Right ventricle myocardium inferior (tissue), 1 donor: ENCODE results near the gene CEP70. TPM values are rescaled to one million over a fixed set of nuclear protein-coding genes. Genes with fewer than 3 reads are reported as not detected.
"Not testable (repeated sequence)": the region's sequence is repeated elsewhere in the genome, so short reads cannot be mapped to it uniquely, and the experiment has no call there.

Source experiments
- ATAC-seq: fragments of 200-7000 bp; cut with Tn5 transposase; one replicate; pipeline ENCODE4 v1.9.1; 2020; ENCODE audit warnings: mild to moderate bottlenecking, moderate library complexity
- DNase-seq: peaks from one replicate; pipeline ENCODE4 v3.0.0; 2021; ENCODE audit errors: missing footprints
- intact Hi-C: fragments of 100-400 bp; cut with DNase I; formaldehyde crosslinking; loops from one replicate; pipeline ENCODE4 v1.11.0; 2022
- total RNA-seq: library from RNA; stranded (reverse); fragmentation: NEBNext Ultra II Directional; extraction: Animal tissue kit (Norgen Biotek cat#: 25700); gene quantifications from one replicate; pipeline ENCODE4 v1.2.1, GENCODE V29; 2021
- donor health status: DM: no; HTN: yes; CAD: no; lungs with severe emphysema.

CEP70 gene
- total RNA-seq, 1 donor from 2014 or later = 21.6 TPM

DNA sequence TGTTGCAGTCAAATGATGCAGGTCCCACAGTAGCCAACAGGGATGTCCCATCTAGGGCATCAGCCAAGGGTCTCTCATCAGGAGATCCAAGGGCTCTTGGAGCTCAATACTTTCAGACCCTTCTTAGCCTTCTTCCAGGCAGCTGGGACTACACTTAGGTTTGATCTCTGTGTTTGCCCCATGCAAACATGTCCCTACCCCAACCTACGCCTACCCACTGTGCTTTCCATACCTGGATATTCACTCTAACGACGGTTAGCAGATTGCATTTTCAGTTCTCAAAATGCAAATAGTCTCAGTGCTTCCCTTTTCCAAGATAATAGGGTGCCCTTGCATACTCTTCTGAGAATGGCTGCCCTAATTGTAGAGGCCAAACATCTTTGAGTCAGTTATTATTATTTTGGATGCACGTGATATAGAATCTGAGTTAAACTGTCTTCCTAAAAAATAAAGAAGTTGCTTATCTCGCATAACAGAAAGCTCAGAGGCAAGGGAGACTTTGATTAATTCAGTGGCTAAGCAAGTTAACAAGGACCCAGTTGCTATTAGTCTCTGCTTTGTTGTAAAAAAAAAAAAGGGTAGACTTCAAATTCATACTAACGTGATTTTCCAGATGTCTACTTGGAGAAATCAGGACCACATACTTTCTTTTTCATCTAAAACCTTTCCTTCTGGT lies 1.0 kb upstream of the CEP70 start:
- intact Hi-C loops = loop anchor here (1.0 to 10.0 kb wide), 4 partner anchors 100 to 750 kb away; partner anchors contain the start of gene MRPS22
- ATAC-seq = no peak
- DNase-seq = no peak

DNA sequence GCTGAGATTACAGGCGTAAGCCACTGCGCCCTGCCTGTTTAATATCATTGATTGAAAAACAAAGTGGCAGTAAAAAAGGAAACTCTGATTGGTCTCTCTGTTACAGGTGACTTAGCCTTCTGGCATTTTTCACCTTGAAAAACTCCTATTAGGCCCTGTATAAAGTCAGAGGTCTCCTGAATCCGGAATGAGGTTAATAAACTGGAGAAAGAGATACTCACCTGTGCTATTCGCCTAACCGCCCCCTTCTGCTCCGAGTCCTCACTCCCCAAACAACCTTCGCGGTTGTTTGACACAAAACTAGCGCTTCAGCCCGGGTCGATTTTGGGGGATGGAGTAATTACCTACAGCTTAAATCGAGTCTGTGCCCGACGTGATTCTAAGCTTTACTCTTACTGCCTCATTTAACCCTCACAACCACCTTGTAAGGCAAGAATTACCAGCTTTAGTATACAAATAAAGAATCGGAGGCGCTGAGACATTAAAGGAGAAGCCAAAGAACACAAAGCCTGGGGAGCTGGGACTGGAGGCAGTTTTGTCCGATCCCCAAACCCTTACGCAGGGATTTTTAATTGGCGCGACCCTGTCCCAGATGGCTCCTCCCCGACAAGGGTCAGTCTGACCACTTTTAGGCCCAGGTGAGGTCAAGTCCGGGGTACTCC lies 441 bp downstream of the CEP70 start:
- intact Hi-C loops = loop anchor here (1.0 to 10.0 kb wide), 4 partner anchors 101 to 751 kb away; partner anchors contain the start of gene MRPS22
- DNase-seq = no peak
- ATAC-seq = no peak

DNA sequence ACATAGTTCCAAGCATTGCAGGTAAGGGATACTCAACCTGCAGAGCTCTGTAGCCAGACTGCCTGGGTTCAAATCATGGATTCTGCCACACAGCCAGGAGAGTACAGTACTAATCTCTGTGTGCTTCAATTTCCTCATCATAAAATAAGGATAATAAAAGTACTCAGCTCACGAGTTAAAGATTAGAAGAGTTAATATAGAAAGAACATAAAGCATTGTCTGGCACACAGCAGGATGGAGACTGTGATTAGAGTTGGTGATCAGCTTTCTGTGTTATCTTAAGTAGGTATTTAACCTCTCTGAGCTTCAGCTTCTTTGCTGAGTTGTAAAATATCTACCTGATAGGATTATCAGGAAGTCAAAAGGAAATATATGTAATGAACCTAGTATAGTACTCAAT lies 2.7 kb downstream of the CEP70 start:
- intact Hi-C loops = loop anchor here (5.0 to 10.0 kb wide), 3 partner anchors 103 to 753 kb away; partner anchors contain the start of gene MRPS22
- ATAC-seq (no peak), DNase-seq (no peak)

DNA sequence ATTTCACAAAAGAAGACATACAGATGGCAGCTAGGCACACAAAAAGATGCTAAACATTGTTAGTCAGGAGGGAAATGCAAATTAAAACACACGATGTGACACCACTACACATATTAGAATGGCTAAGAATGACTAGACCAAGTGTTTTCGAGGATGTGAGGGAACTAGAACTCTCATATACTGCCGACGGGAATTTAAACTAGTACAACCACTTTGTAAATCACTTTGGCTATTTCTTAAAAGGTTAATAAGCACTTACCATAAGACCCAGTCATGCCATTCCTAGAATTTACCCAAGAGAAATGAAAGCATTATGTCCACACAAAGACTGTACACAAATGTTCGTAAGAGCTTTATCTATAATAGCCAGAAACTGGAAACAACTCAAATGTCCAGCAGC lies 5.6 kb downstream of the CEP70 start:
- DNase-seq = no peak
- intact Hi-C loops = no loop called here
- no peak for ATAC-seq

DNA sequence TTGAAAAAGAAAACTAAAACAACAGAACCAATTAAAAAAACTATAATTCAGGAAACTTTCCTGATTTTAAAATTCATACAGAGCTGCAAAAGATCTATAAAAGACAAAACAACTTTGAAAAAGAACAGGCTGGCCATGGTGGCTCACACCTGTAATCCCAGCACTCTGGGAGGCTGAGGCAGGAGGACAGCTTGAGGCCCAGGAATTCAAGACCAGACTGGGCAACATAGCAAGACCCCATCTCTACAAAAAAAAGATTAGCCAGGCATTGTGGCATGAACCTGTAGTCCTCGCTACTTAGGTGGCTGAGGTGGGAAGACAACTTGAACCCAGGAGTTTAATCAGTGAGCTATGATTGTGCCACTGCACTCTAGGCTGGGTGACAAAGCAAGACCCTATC lies 6.7 kb downstream of the CEP70 start:
- no peak for ATAC-seq
- intact Hi-C loops = no loop called here
- DNase-seq = no peak

DNA sequence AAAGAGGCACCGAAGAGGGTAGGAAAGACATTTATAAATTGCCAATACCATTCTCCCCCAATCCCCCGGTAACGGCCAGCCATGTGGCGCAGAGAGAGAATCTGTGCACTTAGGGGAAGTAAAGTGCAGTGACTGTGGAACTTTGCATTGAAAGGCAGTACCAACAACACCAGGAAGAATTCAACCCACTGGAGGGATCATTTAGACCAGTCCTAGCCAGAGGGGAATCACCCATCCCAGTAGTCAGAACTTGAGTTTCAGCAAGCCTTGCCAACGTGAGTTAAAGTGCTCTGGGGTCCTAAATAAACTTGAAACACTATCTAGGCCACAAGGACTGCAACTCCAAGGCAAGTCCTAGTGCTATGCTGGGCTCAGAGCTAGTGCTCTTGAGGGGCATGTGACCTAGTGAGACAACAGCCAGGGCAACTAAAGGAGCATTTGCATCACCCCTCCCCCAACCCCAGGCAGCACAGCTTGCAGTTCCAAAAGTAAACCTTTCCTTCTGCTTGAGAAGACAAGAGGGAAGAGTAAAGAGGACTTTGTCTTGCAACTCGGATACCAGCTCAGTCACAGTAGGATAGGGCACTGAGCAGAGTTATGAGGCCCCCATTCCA lies 15.0 kb downstream of the CEP70 start:
- ATAC-seq (no peak), DNase-seq (no peak)
- intact Hi-C loops = no loop called here

DNA sequence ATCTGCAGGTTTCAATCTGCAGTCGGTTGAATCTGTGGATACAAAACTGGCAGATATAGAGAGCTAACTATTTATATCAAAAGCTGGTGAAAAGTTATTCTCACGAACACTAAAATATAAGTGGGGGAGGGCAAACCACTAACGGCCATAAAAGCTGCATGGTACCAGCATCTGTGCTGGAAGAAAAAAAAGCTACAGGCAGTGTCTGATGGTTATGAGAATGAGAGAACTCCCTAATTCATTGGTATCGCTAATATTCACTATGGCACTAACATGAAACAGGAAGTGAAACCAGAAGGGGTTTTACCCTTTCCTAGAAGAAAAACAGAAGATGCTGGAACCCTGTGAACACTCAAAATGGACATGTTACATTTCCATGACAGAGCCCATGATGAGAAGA lies 15.9 kb downstream of the CEP70 start:
- DNase-seq (no peak), ATAC-seq (no peak)
- intact Hi-C loops = no loop called here

DNA sequence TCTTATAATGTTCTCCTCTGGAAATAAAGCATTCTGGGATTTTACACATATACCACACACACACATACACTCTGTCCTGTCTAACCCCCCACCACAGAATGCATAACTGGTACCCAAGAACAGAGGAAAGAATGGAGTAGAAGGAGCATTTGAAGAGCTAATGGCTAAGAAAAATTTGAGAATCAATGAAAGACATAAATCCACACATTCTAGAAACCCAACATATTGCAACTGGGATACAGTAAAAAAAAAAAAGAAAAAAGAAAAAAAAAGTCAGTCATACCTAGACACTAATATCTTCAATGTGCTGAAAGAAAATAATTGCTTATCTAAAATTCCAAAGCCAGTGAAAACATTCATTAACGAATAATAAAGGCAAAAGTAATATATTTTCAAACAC lies 20.9 kb downstream of the CEP70 start:
- intact Hi-C loops = no loop called here
- DNase-seq (no peak), ATAC-seq (no peak)

DNA sequence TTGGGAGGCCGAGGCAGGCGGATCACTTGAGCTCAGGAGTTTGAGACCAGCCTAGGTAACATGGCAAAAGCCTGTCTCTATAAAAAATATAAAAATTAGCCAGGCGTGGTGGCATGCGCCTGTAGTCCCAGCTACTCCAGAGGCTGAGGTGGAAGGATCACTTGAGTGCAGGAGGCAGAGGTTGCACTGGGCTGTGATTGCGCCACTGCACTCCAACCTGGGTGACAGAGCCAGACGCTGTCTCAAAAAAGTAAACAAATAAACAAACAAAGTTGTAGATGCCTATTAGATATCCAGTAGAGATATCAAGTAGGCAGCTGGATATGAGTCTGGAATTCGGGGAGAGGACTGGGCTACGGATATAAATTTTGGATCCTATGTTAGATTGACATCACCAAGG lies 24.4 kb downstream of the CEP70 start:
- DNase-seq, intact Hi-C loops, ATAC-seq: not testable (repeated sequence)

DNA sequence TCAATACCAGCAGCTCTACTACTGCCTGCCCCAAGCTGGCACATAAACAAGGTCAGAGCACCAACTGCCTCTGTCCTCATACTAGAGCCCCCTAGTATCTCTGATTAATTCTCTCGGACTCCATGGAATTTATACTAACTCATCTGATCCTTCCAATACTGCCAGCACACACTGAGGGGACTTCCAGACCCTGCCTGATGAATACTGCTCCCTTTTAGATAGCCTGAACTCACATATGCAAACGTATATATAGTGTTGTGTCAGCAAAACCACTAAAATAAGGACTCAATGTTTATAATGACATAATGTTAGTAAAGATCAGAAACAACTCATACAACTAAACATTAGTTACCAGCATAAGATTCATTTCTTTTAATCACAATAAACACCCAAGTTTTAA lies 25.0 kb downstream of the CEP70 start:
- ATAC-seq (no peak), DNase-seq (no peak)
- intact Hi-C loops = no loop called here

DNA sequence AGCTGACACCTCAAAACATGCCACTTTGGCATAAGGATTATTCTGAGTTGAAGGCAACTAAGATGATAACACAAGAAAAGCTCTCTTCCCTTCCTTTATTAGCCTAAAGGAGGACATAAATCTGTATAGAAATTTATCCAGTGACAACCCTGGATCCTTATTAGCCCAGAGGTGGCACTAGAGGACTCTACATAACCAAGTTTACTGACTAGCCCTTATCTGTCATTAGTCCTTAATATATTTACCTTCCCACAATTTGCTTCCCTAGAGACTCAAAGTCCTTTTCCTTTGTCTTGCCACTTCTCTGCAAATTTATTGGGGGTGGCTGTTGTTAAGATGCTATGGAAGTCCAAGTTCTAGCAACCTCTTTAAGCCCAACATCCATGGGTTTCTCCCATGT lies 26.7 kb downstream of the CEP70 start:
- intact Hi-C loops = no loop called here
- DNase-seq = no peak
- no peak for ATAC-seq

DNA sequence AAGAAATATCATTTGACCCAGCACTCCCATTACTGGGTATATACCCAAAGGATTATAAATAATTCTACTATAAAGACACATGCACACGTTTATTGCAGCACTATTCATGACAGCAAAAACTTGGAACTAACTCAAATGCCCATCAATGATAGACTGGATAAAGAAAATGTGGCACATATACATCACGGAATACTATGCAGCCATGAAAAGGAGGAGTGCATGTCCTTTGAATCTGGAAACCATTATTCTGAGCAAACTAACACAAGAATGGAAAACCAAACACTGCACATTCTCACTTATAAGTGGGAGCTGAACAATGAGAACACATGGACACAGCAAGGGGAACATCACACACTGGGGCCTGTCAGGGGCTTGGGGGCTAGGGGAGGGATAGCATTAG lies 27.8 kb downstream of the CEP70 start:
- intact Hi-C loops, ATAC-seq, DNase-seq: not testable (repeated sequence)

DNA sequence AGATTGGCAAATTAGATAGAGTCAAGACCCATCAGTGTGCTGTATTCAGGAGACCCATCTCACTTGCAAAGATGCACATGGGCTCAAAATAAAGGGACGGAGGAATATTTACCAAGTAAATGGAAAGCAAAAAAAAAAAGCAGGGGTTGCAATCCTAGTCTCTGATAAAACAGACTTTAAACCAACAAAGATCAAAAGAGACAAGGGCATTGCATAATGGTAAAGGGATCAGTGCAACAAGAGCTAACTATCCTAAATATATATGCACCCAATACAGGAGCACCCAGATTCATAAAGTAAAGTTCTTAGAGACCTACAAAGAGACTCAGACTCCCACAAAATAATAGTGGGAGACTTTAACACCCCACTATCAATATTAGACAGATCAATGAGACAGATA lies 31.2 kb downstream of the CEP70 start:
- DNase-seq, intact Hi-C loops, ATAC-seq: not testable (repeated sequence)

DNA sequence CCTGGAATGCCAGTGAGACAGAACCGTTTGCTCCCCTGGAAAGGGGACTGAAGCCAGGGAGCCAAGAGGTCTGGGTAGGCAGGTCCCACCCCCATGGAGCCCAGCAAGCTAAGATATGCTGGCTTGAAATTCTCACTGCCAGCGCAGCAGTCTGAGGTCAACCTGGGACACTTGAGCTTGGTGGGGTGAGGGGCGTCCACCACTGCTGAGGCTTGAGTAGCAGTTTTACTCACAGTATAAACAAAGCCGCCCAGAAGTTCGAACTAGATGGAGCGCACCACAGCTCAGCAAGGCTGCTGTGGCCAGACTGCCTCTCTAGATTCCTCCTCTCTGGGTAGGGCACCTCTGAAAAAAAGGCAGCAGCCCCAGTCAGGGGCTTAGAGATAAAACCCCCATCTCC lies 33.6 kb downstream of the CEP70 start:
- no peak for ATAC-seq
- intact Hi-C loops = no loop called here
- no peak for DNase-seq

DNA sequence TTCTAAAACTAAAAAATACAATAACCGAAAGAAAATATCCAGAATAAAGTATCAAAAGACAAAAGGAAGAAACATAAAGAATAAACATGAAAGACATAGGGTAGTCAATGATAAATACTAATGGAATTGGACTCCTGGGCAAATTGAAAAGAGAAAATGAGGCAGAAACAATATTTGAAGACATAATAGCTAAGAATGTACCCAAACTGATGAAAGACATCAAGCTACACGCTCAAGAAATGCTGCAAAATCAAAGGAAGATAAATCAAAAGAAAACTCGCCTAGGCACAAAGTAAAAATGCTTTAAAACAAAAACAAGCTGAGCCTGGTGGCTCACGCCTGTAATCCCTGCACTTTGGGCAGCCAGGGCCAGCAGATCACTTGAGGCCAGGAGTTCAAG lies 34.9 kb downstream of the CEP70 start:
- ATAC-seq (no peak), DNase-seq (no peak)
- intact Hi-C loops = no loop called here

DNA sequence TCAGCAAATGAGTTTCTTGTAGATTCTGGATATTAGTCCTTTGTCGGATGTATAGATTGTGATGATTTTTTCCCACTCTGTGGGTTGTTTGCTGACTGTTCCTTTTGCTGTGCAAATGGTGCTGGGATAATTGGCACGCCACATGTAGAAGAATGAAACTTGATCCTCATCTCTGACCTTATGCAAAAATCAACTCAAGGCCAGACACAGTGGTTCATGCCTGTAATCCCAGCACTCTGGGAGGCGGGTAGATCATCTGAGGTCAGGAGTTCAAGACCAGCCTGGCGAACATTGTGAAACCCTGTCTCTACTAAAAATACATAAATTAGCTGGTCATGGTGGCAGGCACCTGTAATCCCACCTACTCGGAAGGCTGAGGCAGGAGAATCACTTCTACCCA lies 39.3 kb downstream of the CEP70 start:
- ATAC-seq, DNase-seq: not testable (repeated sequence)

DNA sequence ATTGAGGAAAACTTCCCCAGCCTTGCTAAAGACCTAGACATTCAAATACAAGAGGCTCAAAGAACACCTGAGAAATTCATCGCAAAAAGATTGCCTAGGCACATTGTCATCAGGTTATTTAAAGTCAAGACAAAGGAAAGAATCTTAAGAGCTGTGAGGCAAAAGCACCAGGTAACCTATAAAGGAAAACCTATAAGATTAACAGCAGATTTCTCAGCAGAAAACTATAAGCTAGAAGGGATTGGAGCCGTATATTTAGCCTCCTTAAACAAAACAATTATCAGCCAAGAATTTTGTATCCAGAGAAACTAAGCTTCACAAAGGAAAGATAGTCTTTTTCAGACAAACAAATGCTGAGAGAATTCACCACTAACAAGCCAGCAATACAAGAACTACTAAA lies 43.1 kb downstream of the CEP70 start:
- ATAC-seq, intact Hi-C loops, DNase-seq: not testable (repeated sequence)

More for the DNA sequence above, 39.3 kb downstream of the CEP70 start:
- intact Hi-C loops = not testable (repeated sequence)

DNA sequence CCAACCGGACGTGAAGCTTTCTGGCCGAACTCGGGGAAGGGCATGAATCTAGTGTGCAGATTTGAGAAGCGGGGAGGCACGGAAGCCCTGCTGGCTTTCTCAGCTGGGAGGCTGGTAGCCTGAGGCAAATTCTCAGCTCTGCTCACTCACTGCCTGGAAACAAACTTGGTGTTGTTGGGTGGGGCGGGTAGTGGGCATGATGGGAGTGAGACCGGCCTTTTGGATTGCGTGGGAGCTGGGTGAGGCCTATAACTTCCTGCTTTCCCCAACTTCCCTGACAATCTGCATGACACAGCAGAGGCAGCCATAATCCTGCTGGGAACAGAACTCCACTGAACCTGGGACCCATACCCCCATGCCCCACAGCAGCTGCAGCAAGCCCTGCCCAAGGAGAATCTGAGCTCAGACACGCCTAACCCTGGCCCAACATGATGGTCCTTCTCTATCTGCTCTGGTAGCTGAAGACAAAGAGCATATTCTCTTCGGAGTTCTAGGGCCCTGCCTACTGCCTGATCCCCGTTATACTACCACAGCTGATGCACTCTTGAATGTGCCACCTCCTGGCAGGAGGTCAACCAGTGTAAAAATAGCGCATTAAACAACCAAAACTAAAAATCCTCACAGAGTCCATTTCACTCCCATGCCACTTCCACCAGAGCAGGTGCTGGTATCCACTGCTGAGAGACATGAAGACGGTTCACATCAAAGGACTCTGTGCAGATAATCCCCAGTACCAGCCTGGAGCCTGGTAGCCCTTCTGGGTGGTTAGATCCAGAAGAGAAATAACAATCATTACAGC lies 44.7 kb downstream of the CEP70 start:
- DNase-seq (no peak), ATAC-seq (peak; percentile 56)
- intact Hi-C loops = no loop called here

DNA sequence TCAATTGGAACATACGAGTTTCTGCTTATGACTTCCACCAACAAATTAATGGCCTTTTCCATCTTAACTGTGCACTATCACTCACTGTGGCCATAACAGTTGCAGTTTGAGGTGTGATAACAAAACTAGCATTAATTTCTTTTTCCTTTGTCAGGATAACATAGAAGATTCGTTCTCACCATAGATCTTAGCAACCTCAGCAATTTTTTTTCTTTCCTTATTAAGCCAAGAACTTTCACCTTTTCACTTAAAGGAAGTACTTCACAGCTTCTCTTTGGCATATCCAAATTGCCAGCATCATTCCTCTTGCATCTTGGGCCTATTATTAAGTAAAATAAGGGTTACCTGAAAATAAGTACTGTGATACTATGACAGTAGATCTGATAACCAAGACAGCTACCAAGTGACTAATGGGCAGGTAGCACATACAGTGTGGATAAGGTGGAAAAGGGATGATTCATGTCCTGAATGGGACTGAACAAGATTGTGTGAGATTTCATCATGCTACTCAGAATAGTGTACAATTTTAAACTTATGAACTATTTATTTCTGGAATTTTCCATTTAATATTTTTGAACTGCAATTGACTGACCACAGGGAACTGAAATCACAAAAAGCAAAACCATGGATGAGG lies 46.6 kb downstream of the CEP70 start:
- DNase-seq (no peak), ATAC-seq (no peak)
- intact Hi-C loops = no loop called here
